Epithelial cell of prostate (primary cell): Measurements from ENCODE around the gene NRP2.

Experiments
- DNase-seq: peaks from one replicate; pipeline ENCODE4 v3.0.0-alpha.2; 2011; ENCODE audit warnings: low read depth, low spot score
- H3K27ac ChIP-seq: fragments of 450-650 bp; 2 replicates; pipeline ENCODE4 v1.5.1; 2017; ENCODE audit warnings: mild to moderate bottlenecking

NRP2 gene

DNA sequence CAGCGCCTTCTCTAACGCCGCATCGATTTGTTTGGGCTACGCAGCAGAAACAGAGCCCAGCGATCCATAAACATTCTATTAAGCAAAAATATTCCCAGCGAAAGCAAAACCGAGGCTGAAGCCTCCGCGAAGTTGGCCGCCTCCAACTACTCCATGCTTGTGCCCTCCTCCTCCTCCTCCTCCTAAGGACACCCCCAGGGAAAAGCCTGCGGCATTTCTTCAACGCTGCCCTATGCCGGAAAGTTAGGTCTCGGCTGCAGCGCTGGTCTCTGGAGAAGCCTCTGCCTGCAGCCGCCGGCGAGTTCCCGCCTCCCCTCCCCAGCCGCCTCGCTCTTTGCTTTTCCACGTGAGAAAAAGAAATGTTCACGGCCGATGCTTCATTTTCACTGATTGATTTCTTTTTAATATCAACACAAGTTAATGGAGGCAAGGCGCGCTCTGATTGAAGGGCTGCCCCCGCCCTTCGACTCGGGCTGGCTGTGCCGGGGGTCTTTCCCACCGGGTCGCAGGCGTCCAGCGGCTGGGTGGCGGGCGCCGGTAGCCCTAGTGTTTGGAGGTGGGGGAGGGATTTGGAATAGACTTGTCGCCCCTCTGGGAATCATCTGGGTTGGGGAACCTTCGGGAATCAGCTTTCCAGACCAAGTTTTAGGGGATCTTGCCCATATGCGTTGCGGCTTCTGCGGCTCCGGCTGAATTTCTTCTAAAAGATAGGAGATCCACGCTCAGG, 3.9 kb downstream of the NRP2 start:
- no peak for DNase-seq
- H3K27ac ChIP-seq: no peak overlapping the region

DNA sequence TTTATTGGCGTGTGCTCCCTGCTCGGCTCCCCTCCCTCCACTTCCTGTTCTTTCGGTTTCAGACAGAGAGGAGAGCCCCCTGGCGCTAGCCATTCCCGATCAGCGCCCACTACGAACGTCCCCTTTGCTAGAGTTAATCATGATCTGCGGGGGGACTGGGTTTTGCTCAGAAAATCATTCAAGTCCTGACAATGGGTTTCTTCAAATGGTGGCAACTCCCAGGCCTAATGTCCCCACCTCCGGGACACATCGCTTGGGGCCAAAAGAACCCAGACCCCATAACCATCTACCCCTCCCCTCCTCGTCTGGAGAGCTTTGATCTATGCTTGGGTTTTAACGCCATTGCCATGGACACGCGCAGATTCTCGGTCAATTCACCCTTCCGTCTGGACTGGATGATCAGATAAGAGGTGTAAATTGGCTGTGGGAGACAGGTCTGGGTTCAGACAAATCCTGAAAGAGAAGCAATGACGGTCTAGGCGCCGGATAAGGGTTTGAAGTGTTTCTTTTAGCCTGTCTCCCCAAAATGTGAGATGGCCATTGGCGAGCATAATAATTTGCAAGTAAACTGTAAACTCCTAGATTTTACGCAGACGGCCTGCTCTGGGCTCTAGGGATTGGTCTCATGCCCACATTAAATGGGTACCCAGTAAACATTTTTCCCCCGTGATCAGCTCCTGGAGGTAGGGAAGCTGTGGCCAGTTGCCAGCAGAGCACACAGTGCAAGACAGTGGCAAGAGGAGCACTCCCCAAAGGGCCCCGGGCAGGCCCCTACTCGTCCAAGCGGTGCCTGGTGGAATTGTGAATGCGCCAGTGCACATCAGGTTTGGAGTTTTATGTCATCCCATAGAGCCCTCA, 4.7 kb downstream of the NRP2 start:
- no peak overlapping the region for H3K27ac ChIP-seq
- no peak for DNase-seq

DNA sequence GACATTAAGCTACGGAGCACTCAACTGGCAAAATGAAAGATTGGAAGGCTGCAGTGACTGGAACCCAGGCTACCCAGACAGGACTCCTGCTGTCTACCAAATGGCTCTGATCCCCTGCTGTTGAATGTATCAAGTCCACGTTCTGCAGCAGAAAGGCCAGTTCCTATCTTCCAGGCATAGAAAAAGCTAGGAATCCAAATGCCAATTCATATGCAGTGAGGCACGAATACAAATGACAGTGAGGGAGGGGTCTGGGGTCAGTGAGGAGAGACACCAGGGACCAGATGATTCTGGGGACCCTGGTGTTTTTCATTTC, 5.3 kb downstream of the NRP2 start:
- DNase-seq: no peak
- no peak overlapping the region for H3K27ac ChIP-seq

DNA sequence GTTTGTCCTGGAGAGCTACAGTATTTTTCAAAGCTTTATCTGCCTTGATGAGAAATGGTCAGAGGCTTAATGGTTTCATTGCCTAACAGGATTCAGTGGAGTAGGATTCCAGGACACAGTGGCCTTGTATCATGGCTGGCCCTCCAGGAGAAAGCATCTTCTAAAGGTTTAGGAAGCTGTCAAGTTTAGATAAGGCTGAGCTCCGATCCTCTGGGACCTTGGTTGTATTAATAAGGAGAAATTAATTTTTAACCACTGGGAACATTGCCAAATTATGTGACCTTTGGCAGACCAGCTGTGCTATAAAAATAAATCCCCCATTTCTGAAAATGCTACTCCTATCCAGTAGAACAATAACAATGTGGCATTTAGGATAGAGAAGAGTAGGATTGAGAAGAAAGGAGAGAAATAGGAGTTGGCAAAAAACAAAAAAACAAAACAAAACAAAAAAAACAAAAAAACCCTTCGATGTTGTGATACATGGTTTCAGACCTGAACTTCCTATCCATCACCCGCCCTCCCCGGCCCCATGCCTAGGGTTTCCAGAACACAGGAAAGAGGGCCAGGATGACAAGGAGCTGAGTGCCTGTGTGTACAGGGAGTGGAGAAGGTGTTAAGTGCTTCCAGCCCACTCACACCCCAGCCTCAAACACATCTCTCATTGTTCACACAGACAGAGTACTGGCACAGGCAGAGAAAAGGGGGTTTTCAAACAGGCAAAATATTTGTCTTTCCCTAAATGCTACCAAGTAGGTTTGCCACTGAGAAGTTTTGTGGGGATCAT, 6.3 kb downstream of the NRP2 start:
- H3K27ac ChIP-seq: no peak overlapping the region
- no peak for DNase-seq

DNA sequence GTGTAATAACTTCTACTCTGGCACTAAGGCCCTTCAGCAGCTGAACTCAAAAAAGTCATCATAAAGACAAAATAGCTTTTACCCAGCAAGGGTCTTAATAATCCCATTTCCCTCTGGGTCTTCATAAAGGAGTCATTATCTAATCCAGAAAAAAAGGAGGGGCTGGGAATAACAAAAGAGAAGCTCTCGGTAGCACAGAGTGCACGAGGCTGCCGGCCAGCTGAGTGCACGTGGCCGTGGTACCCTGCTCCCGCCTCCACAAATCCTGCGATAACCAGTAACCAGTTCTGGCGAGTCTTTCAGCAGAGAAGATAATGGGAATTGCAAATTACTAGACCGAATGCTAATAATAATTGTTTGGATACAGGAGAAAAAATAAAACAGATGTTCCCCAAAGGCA, 7.5 kb downstream of the NRP2 start:
- DNase-seq: no peak
- H3K27ac ChIP-seq: no peak overlapping the region

DNA sequence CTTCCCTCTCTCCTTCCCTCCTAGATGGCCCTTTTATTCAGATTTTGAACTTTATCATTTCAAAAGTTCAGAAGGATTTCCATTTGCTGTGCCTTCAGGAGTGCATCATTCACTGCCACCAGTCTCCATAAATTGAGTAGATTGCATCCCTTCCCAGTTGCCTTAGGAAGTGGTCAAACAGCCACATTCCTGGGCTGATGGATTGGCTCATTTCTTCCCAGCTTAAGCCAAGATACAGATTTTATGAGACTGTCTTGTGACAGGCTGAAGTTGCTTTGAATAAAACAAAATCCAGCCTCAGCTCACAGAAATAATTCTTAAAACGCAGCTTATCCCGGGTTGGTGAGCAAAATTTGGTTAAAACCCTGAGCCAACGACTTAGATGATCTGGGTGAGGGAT, 9.8 kb downstream of the NRP2 start:
- H3K27ac ChIP-seq: no peak overlapping the region
- DNase-seq: no peak

DNA sequence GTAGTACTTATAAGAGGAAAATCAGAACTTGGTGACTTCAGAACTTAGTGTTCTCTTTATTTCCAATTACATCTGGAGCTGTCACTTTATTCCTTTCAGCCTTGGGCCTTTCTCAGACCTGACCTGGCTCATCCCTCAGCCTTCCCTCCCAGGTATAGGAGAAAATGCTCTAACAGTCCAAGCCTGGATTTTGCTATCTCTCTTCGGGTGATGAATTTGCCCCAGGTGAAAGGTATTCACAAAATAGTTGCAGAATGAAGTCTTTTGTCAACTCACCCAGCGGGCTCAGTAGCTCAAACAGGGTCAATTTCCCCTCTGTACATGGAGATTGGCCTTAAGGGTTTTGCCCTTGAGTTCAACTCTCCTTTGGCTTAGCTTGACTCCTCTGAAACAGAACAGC, 12.0 kb downstream of the NRP2 start:
- no peak for DNase-seq
- H3K27ac ChIP-seq: no peak overlapping the region

DNA sequence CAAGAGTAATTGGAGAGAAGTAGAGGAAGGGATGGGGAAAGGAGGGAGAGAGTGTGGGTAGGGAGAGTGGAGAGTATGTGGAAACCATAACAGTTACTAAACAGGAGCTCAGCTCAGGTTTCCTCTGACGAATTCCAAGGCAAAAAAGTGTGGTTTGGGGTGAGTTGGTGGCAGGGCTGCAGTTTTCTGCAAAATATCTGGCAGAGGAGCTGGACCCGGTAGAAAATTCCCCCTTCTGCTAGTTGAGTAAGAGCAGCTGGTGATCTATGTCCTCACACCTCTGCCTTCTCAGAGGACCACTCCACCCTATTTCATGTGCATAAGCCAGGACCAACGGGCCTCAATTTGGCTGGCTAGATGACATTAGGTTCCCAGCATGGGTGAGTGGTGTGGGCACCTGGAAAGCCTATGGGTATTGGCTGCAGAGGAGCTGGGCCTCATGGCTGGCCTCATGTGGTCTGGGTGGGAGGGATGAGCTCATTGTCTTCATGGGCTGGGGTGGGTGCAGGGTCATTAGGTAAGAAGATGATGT, 13.2 kb downstream of the NRP2 start:
- H3K27ac ChIP-seq: no peak overlapping the region

DNA sequence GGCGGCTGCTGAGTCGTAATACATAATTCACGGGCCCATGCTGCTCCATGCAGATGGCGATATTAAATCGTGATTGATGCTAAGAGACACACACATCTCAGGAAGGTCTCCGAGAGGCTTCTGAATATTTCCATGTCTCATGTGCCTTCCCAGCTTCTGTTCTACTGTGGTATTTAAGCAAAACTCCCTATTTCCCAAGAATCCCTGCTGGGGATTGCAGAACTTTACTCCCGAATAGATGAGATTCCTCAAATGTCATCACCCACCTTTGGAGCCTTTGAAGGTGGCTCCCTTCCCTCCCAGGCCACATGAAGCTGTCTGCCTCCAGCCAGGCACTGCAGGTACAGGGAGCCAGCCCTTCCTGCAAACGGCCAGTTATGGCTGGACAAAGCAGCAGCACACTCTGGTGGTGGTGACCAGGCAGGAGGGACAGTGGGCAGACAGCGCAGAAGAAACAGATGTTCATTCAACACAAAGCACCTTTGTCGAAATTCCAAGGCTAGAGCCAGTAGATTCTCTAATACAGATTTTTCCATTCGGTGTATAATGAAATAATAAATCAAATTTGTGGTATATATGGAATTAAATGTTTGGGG, 14.1 kb downstream of the NRP2 start:
- no peak for DNase-seq
- H3K27ac ChIP-seq: no peak overlapping the region

More for the DNA sequence above, 13.2 kb downstream of the NRP2 start:
- no peak for DNase-seq

DNA sequence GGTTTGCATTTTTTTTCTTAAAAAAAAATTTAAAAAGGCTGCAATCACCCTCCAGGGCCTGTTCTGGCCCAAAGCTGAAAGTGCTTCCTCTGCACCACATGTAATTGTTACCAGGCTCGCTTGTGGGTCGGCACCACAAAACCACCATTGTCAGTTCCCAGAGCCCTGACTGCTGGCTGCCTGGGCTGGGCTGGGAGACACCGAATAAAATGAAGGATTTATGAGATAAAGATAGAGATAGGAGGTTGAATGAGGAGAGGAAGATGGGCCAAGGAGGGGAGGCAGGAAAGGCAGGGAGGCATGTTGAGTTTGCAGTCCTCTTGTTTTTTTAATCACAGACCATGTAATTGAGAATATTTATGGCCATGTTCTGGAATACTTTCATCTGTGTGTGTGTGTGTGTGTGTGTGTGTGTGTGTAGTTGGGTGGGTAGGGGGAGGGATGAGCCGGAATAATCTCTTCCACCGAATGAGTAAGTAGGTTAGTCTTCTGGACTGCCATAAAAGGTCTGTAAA, 14.7 kb downstream of the NRP2 start:
- no peak for DNase-seq
- no peak overlapping the region for H3K27ac ChIP-seq

DNA sequence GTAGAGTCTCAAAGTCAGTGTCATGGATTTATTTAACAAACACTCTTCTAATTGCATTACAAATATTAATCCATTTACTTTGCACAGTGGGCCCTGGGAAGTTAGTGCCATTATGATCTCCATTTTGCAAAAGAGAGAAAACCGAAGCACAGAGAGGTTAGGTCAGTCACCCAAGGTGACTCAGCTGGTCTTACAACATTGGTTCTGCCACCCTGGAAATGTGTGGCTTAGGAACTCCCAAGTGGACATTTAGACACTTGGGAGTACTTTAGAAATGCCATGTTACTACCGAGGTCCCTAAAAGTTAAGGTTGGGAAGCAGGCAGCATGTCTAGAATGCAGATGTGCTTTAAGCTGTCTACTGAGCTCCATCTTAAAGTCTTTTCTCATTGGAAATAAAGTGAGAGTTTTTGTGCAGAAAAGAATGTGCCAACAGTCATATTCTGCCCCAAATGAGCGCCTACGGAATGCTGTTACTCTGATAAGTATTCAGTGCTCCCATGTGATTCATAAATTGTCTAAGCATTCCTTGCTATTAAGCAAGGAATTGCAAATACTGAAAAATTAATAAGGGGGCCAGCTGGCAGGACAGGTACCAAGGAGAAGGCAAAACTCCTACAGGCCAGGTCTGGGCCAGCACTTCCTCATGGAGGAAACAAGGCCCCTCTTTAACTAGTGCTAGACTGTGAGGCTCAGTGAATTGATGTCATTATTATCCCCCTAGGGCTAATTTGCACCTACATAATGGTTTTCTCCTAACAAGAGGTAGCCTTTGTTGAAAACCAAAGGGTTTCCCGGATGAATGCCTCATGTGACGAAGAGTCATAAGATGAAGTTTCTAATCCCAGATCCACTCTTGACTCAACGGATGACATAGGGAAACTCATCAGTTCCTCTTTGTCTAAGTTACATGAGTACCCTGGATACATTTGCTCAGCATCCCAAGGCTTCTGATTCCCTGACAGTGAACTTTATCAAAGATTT, 16.3 kb downstream of the NRP2 start:
- peak overlapping the region; percentile 15 for H3K27ac ChIP-seq
- no peak for DNase-seq

DNA sequence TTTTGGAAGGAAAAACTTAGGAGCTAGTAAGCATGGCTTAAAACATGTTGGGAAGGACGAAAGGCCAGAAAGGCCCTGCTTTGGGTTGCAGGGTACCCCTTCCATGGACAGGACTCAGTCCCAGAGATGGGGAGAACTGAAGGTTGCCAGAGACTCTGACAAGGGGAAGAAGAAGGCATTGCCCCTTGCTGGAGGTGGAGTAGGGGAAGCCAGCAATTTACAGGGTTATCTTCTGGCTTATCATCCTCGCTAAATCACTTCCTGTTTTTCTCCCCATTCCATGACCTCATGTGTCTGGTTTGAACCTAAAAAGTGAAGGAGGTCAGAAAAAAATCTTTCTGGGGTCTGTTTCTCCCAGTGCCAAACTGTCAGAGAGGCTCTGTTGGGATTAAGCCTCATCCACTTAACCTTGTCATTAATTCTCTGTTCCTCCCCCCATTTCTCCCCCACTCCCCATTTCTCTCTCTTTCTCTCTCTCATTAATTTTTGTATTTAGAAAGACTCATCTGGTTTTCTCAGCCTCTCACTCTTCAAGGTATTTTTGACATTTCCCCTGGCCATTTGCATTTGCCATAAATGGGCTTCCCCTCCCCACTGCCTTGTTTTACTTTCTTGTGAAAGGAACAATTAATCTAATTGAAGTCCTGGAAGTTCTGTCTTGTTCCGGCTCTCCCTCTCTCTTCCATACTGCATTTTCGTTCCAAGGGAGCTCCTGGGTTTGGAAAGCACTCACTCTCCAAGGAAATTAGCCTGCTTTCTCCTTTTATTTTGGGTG, 17.4 kb downstream of the NRP2 start:
- H3K27ac ChIP-seq: peak overlapping the region; percentile 15
- no peak for DNase-seq

DNA sequence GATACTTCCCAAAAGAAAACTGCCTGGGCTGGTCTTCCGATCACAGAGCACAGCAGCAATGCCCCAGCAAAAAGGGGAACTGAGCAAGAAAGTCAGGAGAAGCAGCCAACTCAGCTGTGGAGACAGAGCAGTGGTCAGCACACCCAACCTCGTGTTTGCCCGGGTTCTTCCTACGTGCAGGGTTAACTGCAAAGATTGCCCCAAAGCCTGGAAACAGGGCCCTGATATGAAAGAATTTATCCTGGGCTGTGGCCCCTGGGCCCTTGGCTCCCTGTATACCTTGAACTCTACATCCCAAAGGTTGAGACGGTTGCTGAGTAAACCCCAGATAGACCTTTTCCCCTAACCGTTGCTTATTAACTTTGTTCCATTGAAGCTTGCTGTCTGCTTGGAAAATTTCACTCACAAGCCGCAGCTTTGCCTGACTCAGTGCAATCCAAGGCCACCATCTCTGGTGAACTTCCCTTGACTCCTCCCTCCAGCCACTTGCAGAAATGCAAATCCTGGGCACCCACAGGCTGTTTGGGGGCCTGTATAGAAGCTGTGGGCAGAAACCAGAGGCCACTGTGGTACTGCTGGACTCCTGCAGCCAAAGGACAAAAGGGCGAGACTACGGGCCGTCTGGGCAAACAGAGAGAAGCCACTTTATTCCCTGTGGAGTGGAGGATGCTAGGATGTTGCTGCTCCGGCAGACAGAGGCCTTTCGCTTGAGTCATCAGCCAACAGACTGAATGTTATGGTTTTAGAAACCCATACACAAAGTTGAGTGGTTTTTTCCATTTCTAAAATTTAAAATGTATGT, 18.2 kb downstream of the NRP2 start:
- peak overlapping the region; percentile 85 for H3K27ac ChIP-seq
- no peak for DNase-seq

DNA sequence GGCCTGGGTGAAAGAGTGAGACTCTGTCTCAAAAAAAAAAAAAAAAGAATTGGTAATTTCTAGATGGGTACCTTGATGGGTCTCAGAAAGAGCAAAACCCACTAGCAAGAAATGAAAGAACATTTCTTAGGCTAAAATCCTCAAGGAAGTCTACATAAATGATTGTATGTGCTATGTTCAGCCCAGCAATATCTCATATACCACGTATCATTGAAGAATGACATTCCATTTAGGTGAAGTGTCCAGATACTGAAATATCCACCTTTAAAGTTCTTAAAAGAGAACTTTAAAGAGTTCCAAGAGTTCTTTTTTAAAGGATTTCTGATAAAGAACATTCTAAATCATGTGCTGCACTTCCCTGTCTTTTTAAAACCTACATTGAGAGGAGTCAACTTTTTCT, 19.2 kb downstream of the NRP2 start:
- H3K27ac ChIP-seq: peak overlapping the region; percentile 85

DNA sequence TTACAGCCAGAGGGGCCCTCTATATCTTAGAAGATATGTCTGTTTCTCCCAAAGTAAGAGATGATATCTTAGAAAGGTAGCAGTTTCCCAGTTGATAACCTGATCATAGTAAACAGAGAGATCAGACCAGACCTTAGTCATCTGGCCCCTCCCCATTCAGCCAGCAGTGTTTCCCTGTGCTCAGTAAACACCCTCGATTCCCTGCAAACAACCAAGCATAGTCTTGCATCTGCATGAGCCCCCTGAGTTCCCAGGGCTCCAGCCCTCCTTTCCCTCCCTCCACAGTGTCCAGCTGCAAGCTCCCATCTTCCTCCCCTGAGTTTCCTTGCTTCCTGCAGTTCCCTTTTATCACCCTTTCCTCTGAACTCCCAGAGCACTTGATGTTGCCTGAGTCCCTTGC, 20.3 kb downstream of the NRP2 start:
- no peak for DNase-seq
- peak overlapping the region; percentile 85 for H3K27ac ChIP-seq

More for the DNA sequence above, 19.2 kb downstream of the NRP2 start:
- no peak for DNase-seq

DNA sequence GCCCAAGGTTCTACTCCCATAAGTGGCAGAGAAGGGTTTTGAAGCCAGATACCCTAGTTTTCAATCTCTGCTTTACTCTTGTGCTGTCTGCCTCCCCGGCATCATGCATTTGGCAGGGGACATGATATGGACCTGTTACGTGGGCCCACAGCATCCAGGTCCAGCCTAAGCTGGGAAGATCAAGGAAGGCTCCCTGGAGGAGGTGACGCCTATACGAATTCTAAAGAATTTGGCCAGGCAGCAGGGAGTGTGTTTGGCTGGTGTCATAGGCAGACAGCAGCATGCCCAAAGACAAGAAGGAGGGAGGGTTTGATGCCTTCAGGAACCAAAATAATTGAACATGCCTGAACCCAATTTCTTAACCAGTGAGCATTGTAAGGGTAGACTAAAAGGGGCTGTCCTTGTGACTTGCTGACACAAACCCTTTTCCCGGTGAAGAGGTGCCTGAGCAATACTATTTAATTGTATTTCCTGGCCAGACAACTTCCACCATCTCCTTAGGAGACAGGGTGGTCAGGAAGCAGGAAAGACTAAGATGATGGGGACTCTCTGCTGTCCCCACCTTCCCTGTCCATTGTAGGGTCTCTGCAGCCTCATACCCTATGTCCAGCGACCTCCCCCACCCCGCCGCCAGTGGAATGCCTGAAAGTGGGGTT, 21.3 kb downstream of the NRP2 start:
- DNase-seq: no peak
- H3K27ac ChIP-seq: peak overlapping the region; percentile 20

DNA sequence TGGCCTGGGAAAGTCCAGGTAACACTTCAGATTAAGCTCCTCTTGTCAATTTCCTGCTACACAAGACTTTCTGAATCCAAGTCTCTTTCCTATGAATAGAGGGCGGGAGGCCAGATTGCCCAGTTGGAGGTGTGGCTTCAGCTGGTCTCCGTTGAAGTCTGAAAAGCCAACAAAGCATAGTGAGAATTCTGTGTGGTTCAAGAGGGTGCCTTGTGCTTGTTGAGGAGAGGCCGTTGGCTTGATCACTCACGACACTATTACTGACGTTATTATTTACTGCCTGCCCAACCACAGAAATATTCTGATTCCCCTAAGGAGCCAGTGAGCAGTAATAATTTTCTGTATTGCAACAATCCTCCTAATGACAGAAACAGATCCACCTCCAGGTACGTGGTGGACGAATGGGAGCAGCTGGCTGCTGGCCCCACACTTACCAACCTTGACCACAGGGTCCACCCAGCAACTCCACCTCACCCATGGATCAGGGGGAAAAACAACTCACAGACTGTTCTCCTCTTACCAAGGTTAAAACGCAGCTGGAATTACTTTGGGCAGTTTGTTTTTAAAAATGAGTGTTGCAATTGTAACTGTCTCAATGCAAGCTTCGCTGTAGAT, 21.9 kb downstream of the NRP2 start:
- no peak for DNase-seq
- peak overlapping the region; percentile 20 for H3K27ac ChIP-seq
